Posterior cingulate gyrus (tissue), 11 donors: ENCODE measurements around the gene KAZN.
"Not testable (repeated sequence)": the region's sequence is repeated elsewhere in the genome, so short reads cannot be mapped to it uniquely, and the experiment has no call there.

Source experiments
- DNase-seq, 10 donors: peaks; one replicate each; pipeline versions ENCODE4 v3.0.0 to v3.0.0-alpha.2; 2020 to 2021; ENCODE audit warnings: mixed read lengths in 3 of 10
- intact Hi-C: fragments of 100-400 bp; cut with DNase I; formaldehyde crosslinking; loops from one replicate; pipeline ENCODE4 v1.15.1; 2023

The KAZN gene

GRCh38 chr1:15029036-15029435 lies 430.6 kb downstream of the KAZN start:
- intact Hi-C loops, result no loop called here
- peak in 5 of 10 donors; percentile 20 to 89 (median 61) for DNase-seq

- intact Hi-C loops, result no loop called here
- DNase-seq, result peak in 1 of 10 donors; percentile 79
Measured at GRCh38 chr1:15029786-15030185, 431.3 kb downstream of the KAZN start.

- DNase-seq, result peak in 1 of 10 donors; percentile 57
- intact Hi-C loops, result no loop called here
Measured at GRCh38 chr1:15031251-15031933, 432.9 kb downstream of the KAZN start.

- peak in 1 of 10 donors; percentile 2 for DNase-seq
- intact Hi-C loops, result no loop called here
Measured at GRCh38 chr1:15033264-15033663, 434.8 kb downstream of the KAZN start.

GRCh38 chr1:15034656-15035055 lies 436.2 kb downstream of the KAZN start:
- intact Hi-C loops, result no loop called here
- DNase-seq, result peak in 1 of 10 donors; percentile 58

- DNase-seq, result no peak
- intact Hi-C loops, result no loop called here
Measured at GRCh38 chr1:15035236-15035635, 436.8 kb downstream of the KAZN start.

- no peak for DNase-seq
- intact Hi-C loops, result no loop called here
Measured at GRCh38 chr1:15036101-15036500, 437.6 kb downstream of the KAZN start.

- no peak for DNase-seq
- intact Hi-C loops, result no loop called here
Measured at GRCh38 chr1:15038232-15039016, 439.9 kb downstream of the KAZN start.

- DNase-seq, result peak in 1 of 10 donors; percentile 58
- intact Hi-C loops, result no loop called here
Measured at GRCh38 chr1:15039017-15039648, 440.6 kb downstream of the KAZN start.

- DNase-seq, result no peak
- intact Hi-C loops, result loop anchor here (5.0 kb wide), 1 partner anchor 113 kb away; no protein-coding TSS in a partner anchor
Measured at GRCh38 chr1:15039901-15040300, 441.4 kb downstream of the KAZN start.

GRCh38 chr1:15040685-15041084 lies 442.2 kb downstream of the KAZN start:
- not testable (repeated sequence) for DNase-seq
- intact Hi-C loops, result loop anchor here (5.0 kb wide), 1 partner anchor 113 kb away; no protein-coding TSS in a partner anchor

- intact Hi-C loops, result loop anchor here (5.0 kb wide), 1 partner anchor 116 kb away; no protein-coding TSS in a partner anchor
Measured at GRCh38 chr1:15042866-15043265, 444.4 kb downstream of the KAZN start.

GRCh38 chr1:15043934-15044333 lies 445.4 kb downstream of the KAZN start:
- intact Hi-C loops, result loop anchor here (5.0 kb wide), 1 partner anchor 117 kb away; no protein-coding TSS in a partner anchor
- DNase-seq, result peak in 1 of 10 donors; percentile 67

More at GRCh38 chr1:15042866-15043265, 444.4 kb downstream of the KAZN start:
- DNase-seq, result peak; percentile 78 to 98 (median 84)

GRCh38 chr1:15045123-15045522 lies 446.6 kb downstream of the KAZN start:
- intact Hi-C loops, result loop anchor here (5.0 kb wide), 3 partner anchors 128 to 1078 kb away; no protein-coding TSS in a partner anchor
- DNase-seq, result no peak

- intact Hi-C loops, result loop anchor here (1.0 to 5.0 kb wide), 4 partner anchors 129 to 1079 kb away; no protein-coding TSS in a partner anchor
- peak; percentile 53 to 96 (median 81) for DNase-seq
Measured at GRCh38 chr1:15046487-15047165, 448.1 kb downstream of the KAZN start.

GRCh38 chr1:15047237-15047636 lies 448.8 kb downstream of the KAZN start:
- intact Hi-C loops, result loop anchor here (5.0 kb wide), 3 partner anchors 130 to 1080 kb away; no protein-coding TSS in a partner anchor
- DNase-seq, result peak in 1 of 10 donors; percentile 57

- intact Hi-C loops, result loop anchor here (5.0 kb wide), 3 partner anchors 131 to 1081 kb away; no protein-coding TSS in a partner anchor
- no peak for DNase-seq
Measured at GRCh38 chr1:15048437-15048980, 450.0 kb downstream of the KAZN start.

- DNase-seq, result peak in 1 of 10 donors; percentile 60
- intact Hi-C loops, result loop anchor here (5.0 kb wide), 3 partner anchors 132 to 1082 kb away; no protein-coding TSS in a partner anchor
Measured at GRCh38 chr1:15049067-15049466, 450.6 kb downstream of the KAZN start.

GRCh38 chr1:15051882-15052528 lies 453.5 kb downstream of the KAZN start:
- intact Hi-C loops, result no loop called here
- DNase-seq, result no peak
